Hepatic stellate cell (primary cell): ENCODE data around the gene IFIT1.
"Not testable (repeated sequence)": the region's sequence is repeated elsewhere in the genome, so short reads cannot be mapped to it uniquely, and the experiment has no call there.

Source experiments
- DNase-seq: peaks from one replicate; pipeline ENCODE4 v3.0.0; 2011; ENCODE audit warnings: low spot score

IFIT1 gene

DNA sequence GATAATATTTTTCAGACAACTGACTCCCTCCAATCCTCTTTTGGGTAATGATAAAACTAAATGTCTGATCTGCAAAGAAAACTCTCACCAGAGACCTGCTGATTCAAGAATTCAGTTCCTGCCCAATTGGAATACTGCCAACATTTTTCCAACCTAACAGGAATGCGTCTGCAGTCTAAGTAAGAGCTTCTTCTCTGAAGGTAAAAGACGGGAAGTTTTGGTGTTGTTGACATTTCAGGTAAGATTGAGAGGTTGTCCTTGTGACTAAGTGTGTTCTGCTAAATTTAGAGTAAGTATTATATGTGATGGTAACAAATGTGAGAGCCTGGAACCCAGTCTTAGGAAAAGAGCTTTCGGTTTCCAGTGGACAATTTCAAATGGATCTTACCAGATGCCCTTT, 39.6 kb downstream of the IFIT1 start:
- no peak for DNase-seq

DNA sequence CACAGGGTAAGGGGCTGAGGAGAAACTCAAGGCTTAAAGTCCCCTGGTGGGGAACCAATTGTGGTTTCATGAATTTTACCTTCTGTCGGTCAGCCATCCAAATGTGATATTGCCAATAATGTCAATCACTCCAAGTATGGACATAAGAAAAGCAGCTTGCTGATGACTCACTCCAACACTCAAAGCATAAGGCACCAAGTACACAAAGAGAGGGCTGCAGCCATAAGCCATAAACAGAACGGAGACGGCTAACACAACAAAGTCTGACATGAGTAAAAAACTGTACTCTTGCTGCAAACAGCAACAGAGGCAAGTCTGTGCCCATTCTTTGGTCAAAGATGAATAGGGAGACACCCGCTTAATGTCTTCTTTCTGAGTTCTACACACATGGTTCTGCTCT, 46.1 kb downstream of the IFIT1 start:
- DNase-seq: no peak

DNA sequence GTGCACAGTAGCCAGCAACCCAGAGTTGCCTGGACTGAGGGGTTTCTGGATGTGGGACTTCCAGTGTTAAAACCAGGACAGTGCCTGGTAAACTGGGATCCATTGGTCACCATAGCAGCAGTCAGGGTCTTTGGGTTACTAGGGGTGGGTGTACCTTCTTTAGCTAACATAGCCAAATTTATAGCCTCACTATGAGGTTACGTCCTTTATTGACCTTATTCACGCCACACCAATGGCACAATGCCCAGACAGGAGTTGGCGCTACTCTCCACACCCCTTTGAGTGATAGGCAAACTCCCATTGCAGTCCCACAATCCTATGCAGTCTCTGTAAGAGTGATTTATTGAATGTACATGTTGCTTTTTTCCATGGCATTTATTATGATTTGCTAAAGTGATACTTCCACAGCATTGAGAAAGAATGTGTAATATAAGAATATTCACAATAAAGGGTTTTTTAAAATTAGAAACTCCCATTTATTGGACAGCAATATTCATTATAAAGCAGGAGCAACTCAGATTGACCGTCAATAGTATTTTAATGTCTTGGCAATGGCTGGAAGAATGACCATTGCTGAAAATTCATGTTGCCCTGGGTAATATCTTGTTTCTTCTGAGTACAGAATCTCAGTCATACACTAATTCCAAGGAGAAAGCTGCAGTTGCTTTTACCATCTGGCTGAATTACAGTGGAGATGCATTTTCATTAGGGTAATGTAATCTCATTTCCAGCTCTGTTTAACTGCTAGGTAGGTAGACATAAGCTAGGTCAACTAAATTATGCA, 48.0 kb downstream of the IFIT1 start:
- DNase-seq: no peak

DNA sequence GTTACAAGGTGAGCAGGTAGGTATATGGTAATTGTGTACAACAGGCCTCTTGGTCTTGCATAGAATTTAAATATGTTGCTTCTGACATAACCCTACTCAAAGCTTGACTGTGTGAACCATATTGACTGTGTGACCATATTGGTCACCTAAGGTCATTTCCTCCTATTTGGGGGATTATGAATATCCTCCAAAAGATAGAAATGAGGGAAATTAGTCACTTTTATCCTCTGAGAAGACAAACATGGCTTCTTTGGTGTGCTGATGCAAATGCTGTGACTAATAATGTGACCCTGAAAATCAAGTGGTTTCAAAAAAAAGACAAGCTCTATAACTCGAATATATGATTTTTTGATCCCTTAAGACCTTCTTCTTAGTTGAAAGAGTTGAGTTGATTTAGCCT, 49.9 kb downstream of the IFIT1 start:
- DNase-seq: no peak

DNA sequence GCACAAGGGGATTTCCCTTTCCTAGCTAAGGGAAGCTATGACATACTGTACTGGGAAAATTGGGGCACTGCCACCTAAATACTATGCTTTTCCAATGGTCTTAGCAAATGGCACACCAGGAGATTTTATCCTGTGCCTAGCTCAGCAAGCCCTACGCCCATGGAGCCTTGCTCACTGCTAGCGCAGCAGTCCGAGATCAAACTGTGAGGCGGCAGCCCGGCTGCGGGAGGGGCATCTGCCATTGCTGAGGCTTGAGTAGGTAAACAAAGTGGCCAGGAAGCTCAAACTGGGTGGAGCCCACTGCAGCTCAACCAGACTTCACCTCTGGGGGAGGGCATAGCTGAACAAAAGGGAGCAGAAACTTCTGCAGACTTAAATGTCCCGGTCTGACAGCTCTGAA, 52.4 kb downstream of the IFIT1 start:
- DNase-seq: not testable (repeated sequence)

DNA sequence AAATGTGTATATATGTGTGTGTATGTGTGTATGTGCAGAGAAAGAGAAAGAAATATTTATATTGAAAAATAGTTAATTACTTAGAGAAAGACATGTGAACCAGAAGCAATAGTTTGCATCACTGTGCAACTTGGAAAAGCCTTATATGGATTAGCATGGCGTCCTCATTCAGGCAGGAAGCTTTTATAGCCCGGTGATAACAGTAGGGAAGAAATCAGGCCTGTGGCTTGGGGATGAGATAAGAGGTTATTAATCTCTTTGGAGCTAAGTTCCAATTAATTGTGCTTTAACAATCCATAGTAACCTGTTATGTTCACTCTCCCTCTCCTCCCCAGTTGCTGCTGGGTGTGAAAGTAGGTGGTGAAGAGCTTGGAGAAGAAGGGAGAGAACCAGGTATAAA, 58.5 kb downstream of the IFIT1 start:
- DNase-seq: no peak

DNA sequence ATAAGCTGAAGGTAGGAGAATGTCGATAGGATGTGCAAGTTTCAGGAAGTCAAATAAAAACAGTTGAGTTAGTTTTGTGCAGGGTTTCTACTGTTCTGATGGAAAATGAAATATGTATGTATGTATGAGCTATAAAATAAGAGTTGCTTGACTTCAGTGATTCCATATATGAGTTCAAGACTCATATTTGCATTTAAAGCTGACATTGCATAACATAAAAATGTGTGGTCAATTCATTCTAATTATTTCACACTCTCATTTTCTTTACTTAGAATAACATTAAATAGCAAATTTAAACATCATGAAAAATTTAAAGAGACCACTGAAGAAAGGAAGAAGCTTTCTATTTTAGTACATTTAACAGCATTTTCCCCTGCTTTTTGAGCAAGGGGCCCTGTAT, 59.8 kb downstream of the IFIT1 start:
- no peak for DNase-seq

DNA sequence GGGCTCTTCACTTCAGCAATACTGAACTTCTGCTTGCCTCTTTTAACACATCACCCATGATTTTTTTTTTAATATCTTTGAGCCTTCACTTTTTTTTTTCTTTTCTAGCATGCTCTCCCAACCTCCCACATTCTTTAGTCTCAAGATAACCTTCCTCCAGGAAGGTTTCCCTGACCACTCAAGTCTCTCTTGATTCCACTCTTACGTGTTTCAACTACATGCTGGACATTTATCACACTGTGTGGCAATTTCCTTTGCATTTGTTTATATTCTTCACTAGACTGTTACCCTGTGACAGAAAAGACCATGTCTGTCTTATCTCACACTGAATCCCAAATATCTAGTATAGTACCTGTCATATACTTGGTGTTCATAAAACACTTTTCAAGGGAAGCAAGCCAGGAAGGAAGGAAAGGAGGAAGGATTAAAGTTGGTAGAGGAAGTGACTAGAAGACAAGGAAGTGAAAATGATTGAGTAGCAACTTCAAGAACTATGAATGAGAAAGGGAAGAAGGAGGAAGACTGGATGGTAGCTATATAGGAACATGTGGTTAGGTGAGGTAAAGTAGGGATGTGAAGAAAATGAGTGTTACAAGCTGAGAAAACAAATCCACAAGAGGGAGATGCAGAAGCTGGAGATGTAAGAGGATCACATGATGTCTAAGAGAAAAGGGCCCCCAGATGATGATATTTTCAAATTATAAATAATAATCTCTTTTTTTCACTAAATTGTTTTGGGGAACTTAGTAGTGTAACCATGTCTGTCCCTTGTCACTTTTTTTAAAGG, 62.3 kb downstream of the IFIT1 start:
- DNase-seq: no peak
